Left ventricle myocardium inferior (tissue), 1 donor: Measurements from ENCODE around the gene IGSF9B. TPM values are rescaled to one million over a fixed set of nuclear protein-coding genes. Genes with fewer than 3 reads are reported as not detected.

Source experiments
- DNase-seq: peaks from one replicate; pipeline ENCODE4 v3.0.0-alpha.2; 2020
- H3K27ac ChIP-seq: fragments of 200-600 bp; replicated peaks from 2 replicates; pipeline ENCODE4 v1.8.0; 2021
- H3K27me3 ChIP-seq: fragments of 200-600 bp; 2 replicates; pipeline ENCODE4 v1.8.0; 2021; ENCODE audit warnings: low read depth
- H3K36me3 ChIP-seq: fragments of 200-600 bp; 2 replicates; pipeline ENCODE4 v1.8.0; 2021
- H3K4me1 ChIP-seq: fragments of 200-600 bp; 2 replicates; pipeline ENCODE4 v1.8.0; 2021
- H3K4me3 ChIP-seq: fragments of 200-600 bp; 2 replicates; pipeline ENCODE4 v1.8.0; 2021; ENCODE audit warnings: mild to moderate bottlenecking, moderate library complexity
- H3K9me3 ChIP-seq: fragments of 200-600 bp; replicated peaks from 2 replicates; pipeline ENCODE4 v1.8.0; 2021
- CTCF ChIP-seq: fragments of 200-600 bp; IDR thresholded peaks from 2 replicates; pipeline ENCODE4 v1.8.0; 2021; ENCODE audit warnings: antibody characterized with exemption, mild to moderate bottlenecking, borderline replicate concordance
- intact Hi-C: fragments of 100-400 bp; cut with micrococcal nuclease; formaldehyde crosslinking; loops from one replicate; pipeline ENCODE4 v1.11.0; 2022
- total RNA-seq: library from RNA; stranded (reverse); fragmentation: NEBNext Ultra II Directional; extraction: Animal tissue kit (Norgen Biotek cat#: 25700); gene quantifications from one replicate; pipeline ENCODE4 v1.2.1, GENCODE V29; 2021
- donor health status: DM: no; HTN: yes; CAD: no; lungs with severe emphysema.

IGSF9B gene
- total RNA-seq, 1 donor from 2014 or later, result 44.1 TPM

- H3K4me3 ChIP-seq, result no peak overlapping the region
- H3K4me1 ChIP-seq, result no peaks in the 10 kb centered on the region
- intact Hi-C loops, result no loop called here
- no peaks in the 10 kb centered on the region for H3K9me3 ChIP-seq
- DNase-seq, result no peak
- no peak for TF ChIP-seq CTCF
- H3K27ac ChIP-seq, result no peak overlapping the region
- H3K27me3 ChIP-seq, result peaks cover 11% of the 10 kb centered on the region
- H3K36me3 ChIP-seq, result no peaks in the 10 kb centered on the region
These were observed 69.0 kb downstream of the IGSF9B start for GRCh38 chr11:133887692-133888332.

GRCh38 chr11:133886029-133886428, 70.7 kb downstream of the IGSF9B start:
- Histone ChIP-seq H3K27ac (no peak overlapping the region), H3K9me3 (no peaks in the 10 kb centered on the region), H3K36me3 (no peaks in the 10 kb centered on the region), H3K4me1 (no peaks in the 10 kb centered on the region), H3K4me3 (no peak overlapping the region), H3K27me3 (peaks cover 11% of the 10 kb centered on the region)
- DNase-seq, result no peak
- intact Hi-C loops, result no loop called here
- TF ChIP-seq CTCF, result no peak

- TF ChIP-seq CTCF, result no peak
- no peak for DNase-seq
- no peaks in the 10 kb centered on the region for H3K27me3 ChIP-seq
- peaks cover 5% of the 10 kb centered on the region for H3K4me1 ChIP-seq
- intact Hi-C loops, result no loop called here
- no peaks in the 10 kb centered on the region for H3K36me3 ChIP-seq
- H3K27ac ChIP-seq, result no peak overlapping the region
- peaks cover 13% of the 10 kb centered on the region for H3K9me3 ChIP-seq
- H3K4me3 ChIP-seq, result no peak overlapping the region
These were observed 84.6 kb downstream of the IGSF9B start for GRCh38 chr11:133872160-133872559.

GRCh38 chr11:133867456-133867855, 89.3 kb downstream of the IGSF9B start:
- no peak overlapping the region for H3K27ac ChIP-seq
- no peak for TF ChIP-seq CTCF
- H3K4me1 ChIP-seq, result peaks cover 3% of the 10 kb centered on the region
- intact Hi-C loops, result no loop called here
- H3K27me3 ChIP-seq, result peaks cover 20% of the 10 kb centered on the region
- H3K9me3 ChIP-seq, result peaks cover 5% of the 10 kb centered on the region
- no peak for DNase-seq
- no peak overlapping the region for H3K4me3 ChIP-seq
- no peaks in the 10 kb centered on the region for H3K36me3 ChIP-seq

- H3K36me3 ChIP-seq, result no peaks in the 10 kb centered on the region
- intact Hi-C loops, result no loop called here
- no peak for TF ChIP-seq CTCF
- peaks cover 5% of the 10 kb centered on the region for H3K9me3 ChIP-seq
- no peak for DNase-seq
- H3K27ac ChIP-seq, result no peak overlapping the region
- H3K4me1 ChIP-seq, result no peaks in the 10 kb centered on the region
- H3K27me3 ChIP-seq, result peaks cover 30% of the 10 kb centered on the region
- H3K4me3 ChIP-seq, result no peak overlapping the region
These were observed 91.3 kb downstream of the IGSF9B start for GRCh38 chr11:133865466-133865865.
